Measurements from ENCODE around the gene AKAP6.

AKAP6 gene

DNA sequence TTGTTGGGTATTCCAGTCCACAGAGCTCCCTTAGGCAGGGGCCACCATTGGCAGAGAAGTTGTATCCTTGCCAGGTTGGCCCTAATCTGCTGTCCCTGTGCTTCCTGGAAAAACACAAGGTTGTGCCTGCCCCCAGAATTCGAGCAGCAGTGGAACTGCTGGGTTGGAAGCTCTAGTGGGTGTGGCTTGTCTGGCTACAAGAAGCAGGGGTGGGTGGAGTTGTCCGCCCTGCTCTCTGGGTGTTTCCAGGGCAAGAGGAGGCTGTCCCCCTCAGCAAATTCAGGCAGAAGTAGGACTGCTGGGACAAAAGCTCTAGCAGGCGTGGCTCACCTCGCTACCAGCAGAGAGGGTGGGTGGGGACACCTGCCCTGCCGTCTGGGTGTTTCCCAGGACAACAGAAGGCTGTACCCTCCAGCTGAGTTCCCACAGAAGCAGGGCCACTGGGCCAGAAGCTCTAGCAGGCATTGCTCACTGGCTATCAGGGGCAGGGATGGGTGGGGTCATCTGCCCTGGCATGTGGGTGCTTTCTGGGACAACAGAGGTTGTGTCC, 536.8 kb downstream of the AKAP6 start:
- no peak for DNase-seq

DNA sequence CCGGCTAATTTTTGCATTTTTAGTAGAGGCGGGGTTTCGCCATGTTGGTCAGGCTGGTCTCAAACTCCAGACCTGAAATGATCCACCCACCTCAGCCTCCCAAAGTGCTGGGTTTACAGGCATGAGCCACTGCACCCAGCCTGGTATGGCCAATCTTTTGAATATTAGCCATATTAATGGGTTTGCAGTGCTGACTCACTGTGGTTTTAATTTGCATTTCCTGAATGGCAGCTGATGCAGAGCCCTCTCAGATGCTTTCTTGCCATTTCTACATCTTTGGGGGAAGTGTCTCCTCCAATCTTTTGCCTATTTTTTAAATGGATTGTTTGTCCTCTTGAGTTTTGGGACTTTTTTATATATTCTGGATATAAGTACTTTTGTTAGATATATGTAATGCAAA, 554.1 kb downstream of the AKAP6 start:
- no peak for DNase-seq
